GM18499 (cell line): ENCODE data around the gene ZNF341.

Experiments used
- ATAC-seq: cut with Tn5 transposase; IDR thresholded peaks from one replicate; pipeline ENCODE4 v1.9.1; 2021; ENCODE audit warnings: moderate number of reproducible peaks; ENCODE audit not compliant: insufficient read depth, unreplicated experiment

The ZNF341 gene

DNA sequence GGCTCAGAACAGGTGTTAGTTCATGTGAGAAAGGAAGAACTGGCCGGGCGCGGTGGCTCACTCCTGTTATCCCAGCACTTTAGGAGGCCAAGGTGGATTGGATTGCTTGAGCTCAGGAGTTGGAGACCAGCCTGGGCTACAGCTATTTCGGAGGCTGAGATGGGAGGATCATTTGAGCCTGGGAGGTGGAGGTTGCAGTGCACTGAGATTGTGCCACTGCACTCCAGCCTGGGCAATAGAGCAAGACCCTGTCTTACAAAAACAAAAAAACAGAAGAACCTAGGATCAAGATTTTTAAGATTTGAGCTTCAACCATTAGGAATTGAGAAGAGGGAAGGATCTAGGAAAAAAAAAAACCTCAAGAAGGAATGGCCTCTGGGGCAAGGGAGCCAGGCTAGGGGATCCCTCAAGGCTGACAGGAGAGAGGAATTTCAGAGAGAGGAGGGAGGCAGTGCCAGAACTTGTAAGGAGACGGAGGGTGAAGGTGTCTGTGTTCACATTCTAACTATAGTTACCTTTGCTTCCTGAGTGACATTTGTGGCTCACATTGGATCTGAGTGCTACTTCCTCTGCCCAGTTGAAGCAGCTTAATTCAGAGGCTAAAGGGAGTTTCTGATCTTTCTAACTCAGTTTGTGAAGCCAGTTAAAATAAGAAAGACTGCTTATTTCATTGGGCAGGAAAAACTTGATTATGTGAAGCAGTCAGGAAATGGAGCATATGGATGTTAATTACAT, 105.5 kb downstream of the ZNF341 start:
- ATAC-seq = no peak

DNA sequence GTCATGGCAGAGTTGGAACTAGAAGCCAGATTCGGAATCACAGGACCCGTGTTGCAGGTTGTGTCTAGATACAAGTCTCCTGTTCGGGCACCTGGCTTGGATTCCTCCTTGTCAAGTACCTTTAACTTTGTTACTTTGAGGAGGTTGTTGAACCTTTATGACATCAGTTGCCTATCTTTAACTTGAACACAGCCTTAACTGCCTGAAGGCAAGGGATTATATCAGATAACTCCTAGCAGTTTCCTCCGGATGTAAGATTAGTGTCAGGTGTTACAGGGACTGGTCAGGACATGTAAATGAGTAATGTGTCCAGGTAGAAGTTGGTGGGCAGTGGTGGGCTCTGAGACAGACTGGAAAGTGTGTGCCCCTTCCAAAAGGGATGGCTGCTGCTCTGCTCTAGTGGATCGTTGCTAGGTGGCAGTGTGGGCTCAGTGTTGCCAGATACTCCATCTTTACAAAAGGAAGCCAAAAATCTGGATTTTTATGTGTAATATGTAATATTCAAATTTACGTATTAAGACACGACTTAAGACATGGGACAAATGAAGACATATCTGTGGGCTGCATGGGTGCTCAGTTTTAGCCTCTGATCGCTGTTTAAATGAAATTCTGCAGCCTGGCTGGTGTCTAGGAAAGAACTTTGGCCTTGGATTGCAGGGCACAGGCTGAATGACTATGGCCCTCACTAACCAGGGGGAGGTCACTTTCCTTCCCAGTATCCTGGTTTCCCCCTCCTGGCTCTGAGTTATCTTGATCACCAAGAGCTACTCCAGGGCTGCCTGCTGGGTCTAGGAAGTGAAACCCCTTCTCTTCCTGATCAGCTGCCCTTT, 106.5 kb downstream of the ZNF341 start:
- no peak for ATAC-seq

DNA sequence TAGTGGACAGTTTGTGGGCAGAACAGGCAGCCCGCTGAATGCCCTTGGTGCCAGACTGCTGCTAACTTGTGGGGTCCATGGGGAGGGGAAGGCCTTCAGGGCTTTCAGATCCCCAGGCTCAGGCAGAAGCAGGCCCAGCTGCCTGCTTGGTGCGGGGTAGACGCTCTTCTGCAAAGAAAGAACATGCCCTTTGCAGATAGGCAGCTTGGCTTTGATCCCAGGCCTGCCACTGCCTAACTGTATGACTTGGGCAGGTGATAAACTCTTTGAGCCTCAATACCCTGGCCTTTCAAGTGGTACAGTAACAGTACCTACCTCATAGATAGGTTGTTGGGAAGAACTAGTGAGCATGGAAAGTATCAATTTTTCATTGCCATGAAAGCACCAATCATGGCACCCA, 107.8 kb downstream of the ZNF341 start:
- ATAC-seq = no peak

DNA sequence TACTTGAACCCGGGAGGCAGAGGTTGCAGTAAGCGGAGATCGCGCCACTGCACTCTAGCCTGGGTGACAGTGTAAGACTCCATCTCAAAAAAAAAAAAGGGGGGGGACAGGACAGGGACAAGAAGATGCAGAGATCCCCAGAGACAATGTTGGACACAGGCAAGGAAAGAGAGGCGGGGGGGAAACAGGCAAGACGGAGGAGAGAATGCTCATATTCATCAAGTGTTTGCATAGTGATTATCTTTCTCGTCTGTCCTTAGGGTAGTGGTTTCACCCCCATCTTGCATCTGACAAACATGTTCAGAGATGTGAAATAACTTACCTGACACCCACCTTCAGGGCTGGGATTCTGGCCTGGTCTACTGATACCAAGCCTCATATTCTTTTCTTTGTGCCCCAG, 108.4 kb downstream of the ZNF341 start:
- ATAC-seq = no peak

DNA sequence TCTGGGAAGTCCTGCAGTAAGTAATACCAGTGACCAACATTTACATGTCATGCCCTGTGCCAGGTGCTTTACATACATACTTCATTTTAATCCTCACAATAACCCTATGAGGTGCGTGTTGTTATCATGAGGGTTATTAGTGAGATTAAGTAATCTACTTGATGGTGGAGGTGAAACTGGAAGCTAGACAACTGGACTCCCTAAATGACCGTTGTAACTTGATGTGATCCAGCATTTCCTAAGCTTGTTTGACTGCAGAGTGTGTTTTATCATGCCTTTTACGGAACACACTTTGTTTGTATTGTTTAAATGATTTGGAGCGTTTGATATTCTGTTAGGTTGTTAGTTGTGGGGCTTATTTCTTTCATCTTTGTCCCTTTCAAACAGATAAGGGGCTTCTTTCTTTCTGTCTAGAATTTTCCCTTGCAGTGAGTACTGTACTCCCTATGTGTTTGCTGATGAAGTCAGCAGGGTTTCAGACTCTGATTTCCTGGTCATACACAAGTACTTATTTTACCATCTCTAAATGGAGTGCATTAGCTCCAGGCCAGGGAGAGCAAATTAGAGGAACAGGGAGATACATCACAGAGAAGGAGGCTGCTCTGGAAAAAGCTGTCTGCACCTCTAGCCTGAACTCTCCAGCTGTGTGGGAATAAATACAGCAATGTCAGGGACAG, 109.1 kb downstream of the ZNF341 start:
- no peak for ATAC-seq

DNA sequence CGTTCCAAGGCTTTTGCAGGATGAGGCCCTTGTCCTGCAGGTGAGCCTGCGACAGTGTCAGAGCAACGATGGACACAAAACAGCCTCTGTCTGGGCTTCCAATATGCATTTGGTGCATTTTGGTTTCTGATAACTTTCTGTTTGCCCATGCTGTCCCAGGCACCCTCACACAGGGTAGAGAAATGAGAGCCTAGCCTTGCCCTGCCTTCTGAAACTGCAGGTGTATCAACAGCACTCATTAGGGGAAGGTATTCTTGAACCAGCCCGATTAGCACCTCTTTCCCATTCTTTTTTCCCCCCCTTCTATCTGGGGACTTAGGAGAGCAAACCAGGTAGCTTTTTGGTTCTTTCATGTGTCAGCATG, 109.6 kb downstream of the ZNF341 start:
- no peak for ATAC-seq
